GM12875 (cell line): ENCODE data around the gene DPP10.

Source experiments
- H3K4me3 ChIP-seq: one replicate; pipeline ENCODE4 v1.5.1; 2011; ENCODE audit warnings: low read depth, low read length, control low read depth
- TF ChIP-seq, protein P1 (sequence below): IDR thresholded peaks from 2 replicates; pipeline ENCODE4 v1.5.1; 2011; ENCODE audit warnings: low read depth, mild to moderate bottlenecking, control low read depth, inconsistent platforms, low read length, moderate library complexity, borderline replicate concordance; ENCODE audit not compliant: insufficient read depth

The DPP10 gene

DNA sequence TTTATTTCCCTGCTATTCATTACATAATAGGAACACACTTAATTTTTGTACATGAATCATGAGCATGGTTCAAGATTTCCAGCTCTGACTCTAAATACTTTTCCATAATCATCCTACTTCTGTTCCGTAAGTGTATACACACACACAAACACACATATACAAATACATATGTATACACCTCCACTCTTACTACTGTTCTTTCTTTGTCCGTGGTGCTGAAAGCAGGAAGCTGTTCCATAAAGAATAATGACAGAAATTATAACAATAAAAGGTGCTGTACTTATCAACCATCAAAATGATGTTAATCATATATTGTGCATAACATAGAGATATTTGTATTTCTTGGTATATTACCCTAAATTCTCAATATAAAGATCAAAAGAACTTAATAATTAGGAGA, 776.9 kb downstream of the DPP10 start:
- TF ChIP-seq, protein P1, sequence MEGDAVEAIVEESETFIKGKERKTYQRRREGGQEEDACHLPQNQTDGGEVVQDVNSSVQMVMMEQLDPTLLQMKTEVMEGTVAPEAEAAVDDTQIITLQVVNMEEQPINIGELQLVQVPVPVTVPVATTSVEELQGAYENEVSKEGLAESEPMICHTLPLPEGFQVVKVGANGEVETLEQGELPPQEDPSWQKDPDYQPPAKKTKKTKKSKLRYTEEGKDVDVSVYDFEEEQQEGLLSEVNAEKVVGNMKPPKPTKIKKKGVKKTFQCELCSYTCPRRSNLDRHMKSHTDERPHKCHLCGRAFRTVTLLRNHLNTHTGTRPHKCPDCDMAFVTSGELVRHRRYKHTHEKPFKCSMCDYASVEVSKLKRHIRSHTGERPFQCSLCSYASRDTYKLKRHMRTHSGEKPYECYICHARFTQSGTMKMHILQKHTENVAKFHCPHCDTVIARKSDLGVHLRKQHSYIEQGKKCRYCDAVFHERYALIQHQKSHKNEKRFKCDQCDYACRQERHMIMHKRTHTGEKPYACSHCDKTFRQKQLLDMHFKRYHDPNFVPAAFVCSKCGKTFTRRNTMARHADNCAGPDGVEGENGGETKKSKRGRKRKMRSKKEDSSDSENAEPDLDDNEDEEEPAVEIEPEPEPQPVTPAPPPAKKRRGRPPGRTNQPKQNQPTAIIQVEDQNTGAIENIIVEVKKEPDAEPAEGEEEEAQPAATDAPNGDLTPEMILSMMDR, result no peak
- H3K4me3 ChIP-seq, result no peak overlapping the region

DNA sequence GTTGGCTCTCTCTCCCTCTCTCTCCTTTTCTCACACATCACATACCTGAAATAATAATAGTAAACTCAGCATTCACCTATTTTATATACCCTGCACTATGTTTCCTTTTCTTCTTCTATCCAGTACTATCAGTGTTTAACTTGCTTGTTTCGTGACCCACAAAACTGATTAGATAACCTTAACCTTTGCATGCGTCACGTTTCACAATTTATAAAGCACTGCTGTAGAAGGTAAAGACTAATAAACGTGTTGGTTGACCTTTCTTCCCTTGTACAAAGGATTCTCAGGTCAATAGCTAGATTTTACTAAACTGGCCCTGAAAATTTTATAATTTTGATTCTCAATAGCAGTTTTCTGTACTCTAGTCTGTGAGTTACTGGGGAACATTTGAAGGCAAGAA, 791.7 kb downstream of the DPP10 start:
- TF ChIP-seq, protein P1, result no peak
- H3K4me3 ChIP-seq, result no peak overlapping the region

DNA sequence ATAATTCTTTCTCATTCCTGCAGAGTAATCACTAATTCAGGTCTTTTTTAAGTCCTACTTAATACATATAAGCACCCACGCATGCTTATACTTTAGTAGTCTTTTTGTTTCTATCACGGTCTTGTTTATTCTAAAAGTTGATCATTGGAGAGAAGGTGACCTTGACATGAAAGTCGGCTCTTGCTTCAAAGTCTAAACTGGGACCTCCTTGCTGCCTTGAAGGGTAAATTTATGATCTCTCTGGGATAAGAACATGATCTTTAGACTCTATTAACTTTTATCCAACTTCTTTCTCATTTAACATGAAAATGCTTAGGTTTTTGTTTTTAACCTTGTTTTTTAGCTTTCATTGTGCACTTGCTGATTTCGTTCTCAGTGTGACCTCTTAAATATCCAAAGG, 792.3 kb downstream of the DPP10 start:
- TF ChIP-seq, protein P1, result no peak
- no peak overlapping the region for H3K4me3 ChIP-seq

DNA sequence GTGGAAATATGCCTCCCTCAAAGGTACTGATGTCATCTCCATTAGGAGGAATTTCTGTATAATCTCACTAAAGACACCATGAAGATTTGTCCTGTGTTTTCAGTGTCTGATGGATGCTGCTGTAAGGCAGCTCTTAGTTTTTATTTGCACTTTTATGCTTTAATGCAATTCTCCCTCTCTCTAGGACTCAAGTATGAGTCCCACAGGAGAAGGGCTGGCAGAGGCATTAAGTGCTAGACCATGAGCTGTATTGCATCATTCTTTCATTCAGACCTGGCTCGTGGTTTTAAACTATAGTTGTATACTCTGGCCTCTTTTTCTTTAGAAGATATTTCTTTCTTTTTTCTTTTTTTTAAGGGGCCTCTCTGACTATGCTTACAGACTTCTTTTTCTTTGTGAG, 805.6 kb downstream of the DPP10 start:
- no peak overlapping the region for H3K4me3 ChIP-seq
- TF ChIP-seq, protein P1, result no peak

DNA sequence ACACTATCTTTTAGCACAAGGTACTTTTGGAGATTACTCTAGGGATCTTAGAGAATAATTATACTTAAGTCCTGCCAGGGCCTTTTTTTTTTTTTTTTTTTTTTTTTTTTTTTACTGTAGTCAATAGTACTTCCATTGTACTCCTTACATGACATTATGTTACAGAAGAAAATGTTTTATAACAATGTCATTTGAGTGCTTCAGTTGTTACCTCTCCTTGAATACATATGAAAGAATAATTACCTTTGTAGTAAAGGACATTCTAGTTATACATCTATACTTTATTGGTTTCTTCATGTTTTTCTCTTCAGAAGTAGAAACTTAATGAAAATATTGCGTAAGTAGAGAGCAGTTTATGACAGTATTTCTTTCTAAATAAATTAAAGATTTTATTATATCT, 834.9 kb downstream of the DPP10 start:
- TF ChIP-seq, protein P1, result no peak
- H3K4me3 ChIP-seq, result no peak overlapping the region

DNA sequence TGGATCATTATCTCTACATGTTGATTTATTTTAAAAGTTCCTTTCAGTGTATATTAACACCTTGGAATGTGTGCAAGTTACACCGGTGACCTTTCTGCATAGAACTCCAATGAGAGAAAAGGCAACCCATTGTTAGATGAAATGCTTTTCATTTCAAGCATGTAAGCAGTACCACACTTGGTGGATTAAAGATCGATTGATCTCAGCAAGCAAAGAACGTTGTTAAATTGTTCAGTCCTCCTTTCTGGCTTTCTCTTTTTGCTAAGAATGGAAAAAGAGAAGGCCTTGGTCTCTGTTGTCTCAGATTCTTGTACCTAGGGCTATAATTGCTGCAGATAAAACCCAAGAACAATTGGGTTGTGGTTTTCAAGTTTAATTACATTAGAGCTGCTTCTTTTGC, 843.0 kb downstream of the DPP10 start:
- TF ChIP-seq, protein P1, result no peak
- H3K4me3 ChIP-seq, result no peak overlapping the region

DNA sequence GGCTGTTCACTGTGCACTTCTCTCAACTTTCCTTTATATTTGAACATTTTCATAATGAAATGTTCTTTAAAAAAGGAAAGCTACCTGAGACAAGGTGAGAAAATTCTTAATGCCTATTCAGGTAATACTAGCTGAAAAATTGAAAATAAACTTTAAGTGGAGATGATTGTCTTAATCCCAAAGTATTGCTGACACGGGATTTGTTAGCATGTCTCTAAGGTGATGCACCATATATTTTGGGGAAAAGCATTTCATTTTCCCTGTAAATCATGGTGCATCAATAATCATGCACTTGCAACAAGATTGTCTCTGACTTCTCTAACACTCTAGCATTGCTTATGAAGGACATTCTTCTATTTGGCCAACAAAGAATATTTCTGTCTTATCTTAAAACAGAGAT, 848.0 kb downstream of the DPP10 start:
- TF ChIP-seq, protein P1, result no peak

More for the DNA sequence above, 848.0 kb downstream of the DPP10 start:
- H3K4me3 ChIP-seq, result no peak overlapping the region
